Osteoblast (primary cell): ENCODE data around the gene DCLRE1B. TPM values are rescaled to one million over a fixed set of nuclear protein-coding genes. Genes with fewer than 3 reads are reported as not detected.

Experiments used
- DNase-seq: peaks from one replicate; pipeline ENCODE4 v3.0.0; 2011; ENCODE audit warnings: low spot score, mixed read lengths; ENCODE audit not compliant: insufficient read length; ENCODE audit errors: missing footprints
- H2AFZ ChIP-seq: 2 replicates; pipeline ENCODE4 v1.6.0; 2011; ENCODE audit warnings: mild to moderate bottlenecking, low read length
- H3K27ac ChIP-seq: 2 replicates; pipeline ENCODE4 v1.5.1; 2011; ENCODE audit warnings: mild to moderate bottlenecking, low read depth, low read length, moderate library complexity
- H3K27me3 ChIP-seq: 2 replicates; pipeline ENCODE4 v1.6.0; 2012; ENCODE audit warnings: mild to moderate bottlenecking, control low read depth, inconsistent platforms, low read length, moderate library complexity; ENCODE audit not compliant: insufficient read depth
- H3K36me3 ChIP-seq: 2 replicates; pipeline ENCODE4 v1.5.1; 2011; ENCODE audit warnings: mild to moderate bottlenecking, low read length, control low read depth, moderate library complexity; ENCODE audit not compliant: insufficient read depth
- H3K4me1 ChIP-seq: 2 replicates; pipeline ENCODE4 v1.5.1; 2011; ENCODE audit warnings: mild to moderate bottlenecking, low read length, control low read depth, moderate library complexity; ENCODE audit not compliant: insufficient read depth
- H3K4me2 ChIP-seq: 2 replicates; pipeline ENCODE4 v1.6.0; 2011; ENCODE audit warnings: mild to moderate bottlenecking, low read length; ENCODE audit not compliant: insufficient read depth
- H3K4me3 ChIP-seq: fragments of 200-600 bp; sonication (generic); 3 replicates; pipeline ENCODE4 v1.5.1; 2012; ENCODE audit warnings: mild to moderate bottlenecking, low read length, inconsistent platforms; ENCODE audit not compliant: insufficient read depth
- H3K79me2 ChIP-seq: 2 replicates; pipeline ENCODE4 v1.6.0; 2012; ENCODE audit warnings: mild to moderate bottlenecking, low read length, control low read depth, inconsistent platforms; ENCODE audit not compliant: insufficient read depth
- H3K9me3 ChIP-seq: 2 replicates; pipeline ENCODE4 v1.5.1; 2011; ENCODE audit warnings: low read depth, low read length, control low read depth
- H4K20me1 ChIP-seq: 2 replicates; pipeline ENCODE4 v1.6.0; 2012; ENCODE audit warnings: mild to moderate bottlenecking, low read length, control low read depth; ENCODE audit not compliant: insufficient read depth
- CTCF ChIP-seq: IDR thresholded peaks from 2 replicates; pipeline ENCODE4 v1.5.1; 2011; ENCODE audit warnings: mild to moderate bottlenecking, low read depth, low read length, moderate library complexity; ENCODE audit errors: extremely low read depth
- total RNA-seq: library from RNA; depleted of rRNA; stranded (reverse); fragments of >200 nt; gene quantifications from 2 replicates; pipeline ENCODE4 v1.2.3, GENCODE V29; 2012

DCLRE1B gene
- total RNA-seq, 1 donor, result 3.6 TPM

- Histone ChIP-seq H4K20me1 (peaks cover 57% of the 10 kb centered on the region), H3K4me1 (peaks cover 26% of the 10 kb centered on the region), H3K4me3 (peak overlapping the region; percentile 98), H3K27ac (peak overlapping the region; percentile 92), H3K4me2 (peak overlapping the region; percentile 95), H2AFZ (no peak overlapping the region), H3K27me3 (no peaks in the 10 kb centered on the region), H3K79me2 (peaks cover 68% of the 10 kb centered on the region), H3K36me3 (peaks cover 3% of the 10 kb centered on the region), H3K9me3 (no peaks in the 10 kb centered on the region)
- peak; percentile 68 for DNase-seq
- TF ChIP-seq CTCF, result no peak
These were observed 26.3 kb downstream of the DCLRE1B start for GRCh38 chr1:113931451-113931851.

- Histone ChIP-seq H3K9me3 (no peaks in the 10 kb centered on the region), H3K36me3 (peaks cover 3% of the 10 kb centered on the region), H3K4me1 (peaks cover 19% of the 10 kb centered on the region), H4K20me1 (peaks cover 75% of the 10 kb centered on the region), H2AFZ (no peak overlapping the region), H3K27me3 (no peaks in the 10 kb centered on the region), H3K79me2 (peaks cover 94% of the 10 kb centered on the region), H3K4me2 (no peak overlapping the region), H3K27ac (no peak overlapping the region), H3K4me3 (no peak overlapping the region)
- TF ChIP-seq CTCF, result no peak
- DNase-seq, result no peak
These were observed 28.9 kb downstream of the DCLRE1B start for GRCh38 chr1:113934006-113934405.

- peaks cover 19% of the 10 kb centered on the region for H3K4me1 ChIP-seq
- no peak for TF ChIP-seq CTCF
- H3K9me3 ChIP-seq, result no peaks in the 10 kb centered on the region
- H3K27ac ChIP-seq, result no peak overlapping the region
- no peak overlapping the region for H3K4me3 ChIP-seq
- peaks cover 3% of the 10 kb centered on the region for H3K36me3 ChIP-seq
- no peak for DNase-seq
- H3K27me3 ChIP-seq, result no peaks in the 10 kb centered on the region
- H2AFZ ChIP-seq, result no peak overlapping the region
- no peak overlapping the region for H3K4me2 ChIP-seq
- H3K79me2 ChIP-seq, result peaks cover 94% of the 10 kb centered on the region
- H4K20me1 ChIP-seq, result peaks cover 76% of the 10 kb centered on the region
These were observed 29.5 kb downstream of the DCLRE1B start for GRCh38 chr1:113934511-113935055.

GRCh38 chr1:113935176-113935575 lies 30.1 kb downstream of the DCLRE1B start:
- H3K36me3 ChIP-seq, result peaks cover 3% of the 10 kb centered on the region
- peaks cover 94% of the 10 kb centered on the region for H3K79me2 ChIP-seq
- no peak overlapping the region for H3K4me2 ChIP-seq
- no peak overlapping the region for H3K4me3 ChIP-seq
- DNase-seq, result no peak
- no peaks in the 10 kb centered on the region for H3K9me3 ChIP-seq
- no peak overlapping the region for H2AFZ ChIP-seq
- no peak overlapping the region for H3K27ac ChIP-seq
- H3K27me3 ChIP-seq, result no peaks in the 10 kb centered on the region
- peaks cover 76% of the 10 kb centered on the region for H4K20me1 ChIP-seq
- TF ChIP-seq CTCF, result no peak
- H3K4me1 ChIP-seq, result peaks cover 19% of the 10 kb centered on the region
